Ureter (tissue), 1 donor: ENCODE data around the gene TMEM181. TPM values are rescaled to one million over a fixed set of nuclear protein-coding genes. Genes with fewer than 3 reads are reported as not detected.
"Not testable (repeated sequence)": the region's sequence is repeated elsewhere in the genome, so short reads cannot be mapped to it uniquely, and the experiment has no call there.

Experiments used
- DNase-seq: peaks from one replicate; pipeline ENCODE4 v3.0.0-alpha.2; 2020; ENCODE audit warnings: low spot score
- total RNA-seq: library from RNA; stranded (reverse); gene quantifications from one replicate; pipeline ENCODE4 v1.2.4, GENCODE V29; 2023
- donor health status: DM: yes; HTN: yes; CAD: no.

TMEM181 gene
- total RNA-seq, 1 donor from 2014 or later: 38.3 TPM

GRCh38 chr6:158595223-158595622 lies 35.3 kb downstream of the TMEM181 start:
- DNase-seq: no peak

GRCh38 chr6:158596861-158597260 lies 37.0 kb downstream of the TMEM181 start:
- no peak for DNase-seq

DNA sequence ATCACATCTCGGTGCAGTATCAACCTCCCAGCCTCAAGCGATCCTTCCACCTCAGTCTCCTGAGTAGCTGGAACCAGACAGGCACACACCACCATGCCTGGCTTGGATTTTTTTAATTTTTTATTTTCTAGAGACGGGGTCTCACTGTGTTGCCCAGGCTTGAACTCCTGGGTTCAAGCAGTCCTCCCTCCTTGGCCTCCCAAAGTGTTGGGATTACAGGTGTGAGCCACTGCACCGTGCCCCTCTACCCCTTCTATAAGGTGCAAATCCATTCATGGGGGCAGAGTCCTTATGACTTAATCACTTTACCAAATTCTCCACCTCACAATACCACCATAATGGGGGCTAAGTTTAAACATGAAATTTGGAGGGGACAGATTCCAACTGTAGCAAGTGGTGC lies 37.7 kb downstream of the TMEM181 start:
- no peak for DNase-seq

DNA sequence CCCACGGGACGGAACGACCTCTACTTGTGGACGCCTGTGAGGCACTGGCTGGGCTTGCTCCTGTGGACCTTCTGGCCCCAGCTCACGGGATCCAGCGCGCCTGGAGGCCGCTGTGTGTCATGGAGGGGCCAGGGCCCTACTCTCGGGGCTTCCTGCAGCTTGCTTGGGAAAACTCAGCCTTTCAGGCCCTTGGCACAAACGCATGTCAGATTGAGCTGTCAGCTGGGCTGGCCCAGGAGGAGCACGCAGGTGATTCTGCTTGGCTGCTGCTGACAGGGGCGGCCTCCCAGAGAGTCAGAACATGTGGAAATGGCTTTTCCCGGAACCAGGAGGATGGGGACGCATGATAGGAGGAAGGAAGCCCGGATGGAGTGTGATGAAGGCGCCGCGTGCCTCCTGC lies 39.7 kb downstream of the TMEM181 start:
- no peak for DNase-seq

GRCh38 chr6:158603261-158604047 lies 43.6 kb downstream of the TMEM181 start:
- no peak for DNase-seq

DNA sequence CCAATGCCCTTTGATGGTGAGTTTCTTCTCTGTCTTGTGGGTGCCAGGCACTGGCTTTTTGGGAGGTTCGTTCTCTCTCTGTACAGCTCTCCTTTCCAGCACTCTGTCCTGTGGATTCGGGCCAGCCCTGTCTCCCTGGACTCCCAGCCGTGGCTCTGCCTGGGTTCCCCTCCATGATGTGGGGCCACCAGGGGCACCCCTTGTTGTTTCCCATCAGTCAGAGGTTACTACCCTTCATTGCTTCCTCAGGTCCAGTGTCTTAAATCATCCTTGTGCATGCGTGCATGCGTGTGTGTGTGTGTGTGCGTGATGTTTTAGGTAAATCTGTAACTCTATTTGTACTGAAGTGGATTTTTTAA lies 44.1 kb downstream of the TMEM181 start:
- no peak for DNase-seq

DNA sequence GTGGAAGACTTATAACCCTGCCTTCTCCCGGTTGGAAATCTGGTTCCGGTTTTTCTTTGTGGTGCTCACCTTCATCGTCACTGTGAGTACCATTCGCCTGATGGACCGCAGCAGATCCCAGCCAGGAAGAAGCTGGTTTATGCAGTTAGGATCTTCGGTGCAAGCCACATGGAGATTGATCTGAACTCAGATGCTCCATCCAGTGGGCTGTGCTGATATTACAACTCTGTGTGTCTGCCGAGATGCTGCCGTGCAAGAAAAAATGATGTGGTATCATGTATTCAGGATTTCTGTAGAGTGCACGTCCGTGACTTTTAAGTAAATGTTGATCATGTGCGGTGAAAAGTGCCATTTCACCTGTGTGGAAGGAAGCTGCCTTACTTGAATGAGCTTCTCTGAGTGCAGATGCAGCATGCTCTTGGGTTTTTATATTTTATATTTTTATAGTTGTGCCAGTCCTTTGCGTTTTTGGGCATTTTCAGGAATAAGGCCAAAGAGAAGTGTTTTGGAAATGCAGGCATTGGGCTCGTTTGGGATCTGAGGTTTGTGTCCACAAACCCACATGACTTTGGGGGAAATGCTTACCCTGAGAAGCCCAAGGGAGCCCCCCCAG lies 45.5 kb downstream of the TMEM181 start:
- DNase-seq: peak; percentile 59

GRCh38 chr6:158606011-158606410 lies 46.1 kb downstream of the TMEM181 start:
- DNase-seq: not testable (repeated sequence)

GRCh38 chr6:158606935-158607334 lies 47.0 kb downstream of the TMEM181 start:
- no peak for DNase-seq

- no peak for DNase-seq
Measured at GRCh38 chr6:158607411-158608170, 47.7 kb downstream of the TMEM181 start.

DNA sequence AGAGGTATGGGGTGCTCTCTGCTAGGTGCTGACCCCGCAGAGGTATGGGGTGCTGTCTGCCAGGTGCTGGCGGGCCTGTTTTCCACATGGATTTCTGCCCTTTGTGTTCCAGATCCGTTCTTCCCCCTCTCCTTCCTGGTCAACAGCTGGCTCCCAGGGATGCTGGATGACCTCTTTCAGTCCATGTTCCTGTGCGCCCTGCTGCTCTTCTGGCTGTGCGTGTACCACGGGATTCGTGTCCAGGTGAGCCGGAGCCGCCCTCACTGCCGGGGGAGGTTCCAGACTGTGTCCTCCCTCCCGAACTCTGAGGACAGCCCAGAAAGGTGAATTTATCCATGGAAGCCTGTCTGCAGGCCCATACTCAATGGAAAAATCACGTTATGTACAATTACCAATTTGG lies 48.3 kb downstream of the TMEM181 start:
- DNase-seq: no peak

- DNase-seq: no peak
Measured at GRCh38 chr6:158609455-158610155, 49.7 kb downstream of the TMEM181 start.

DNA sequence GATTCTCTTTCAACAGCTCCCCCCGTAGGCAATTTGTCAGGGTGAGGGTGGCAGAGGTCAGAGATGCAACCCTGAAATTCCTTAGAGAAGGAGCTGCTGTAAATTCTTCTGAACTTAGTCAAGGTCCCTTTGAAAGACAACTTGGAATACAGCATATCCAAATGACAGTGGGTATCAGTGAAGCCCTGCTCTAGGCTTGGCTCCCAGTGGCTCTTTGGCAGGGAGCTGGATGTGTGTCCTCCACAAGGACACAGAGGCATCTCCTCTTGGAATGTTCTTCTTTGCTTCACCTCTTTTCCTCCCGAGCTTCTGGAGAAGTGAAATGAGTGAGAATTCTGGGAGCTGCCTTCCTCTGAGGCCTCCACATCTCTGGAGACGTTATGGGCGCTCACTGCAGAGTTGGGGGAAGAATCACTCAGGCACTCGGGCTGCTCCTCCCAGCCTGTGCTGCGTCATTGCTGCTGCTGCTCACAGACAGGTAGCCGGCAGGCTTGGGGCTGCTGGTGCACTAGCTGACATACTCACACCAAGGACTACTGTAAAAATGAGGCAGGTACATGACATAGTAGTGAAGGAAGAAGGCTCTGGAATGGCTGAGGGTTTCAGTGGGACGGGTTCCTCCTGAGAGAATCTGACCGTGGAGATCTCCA lies 50.6 kb downstream of the TMEM181 start:
- DNase-seq: no peak

DNA sequence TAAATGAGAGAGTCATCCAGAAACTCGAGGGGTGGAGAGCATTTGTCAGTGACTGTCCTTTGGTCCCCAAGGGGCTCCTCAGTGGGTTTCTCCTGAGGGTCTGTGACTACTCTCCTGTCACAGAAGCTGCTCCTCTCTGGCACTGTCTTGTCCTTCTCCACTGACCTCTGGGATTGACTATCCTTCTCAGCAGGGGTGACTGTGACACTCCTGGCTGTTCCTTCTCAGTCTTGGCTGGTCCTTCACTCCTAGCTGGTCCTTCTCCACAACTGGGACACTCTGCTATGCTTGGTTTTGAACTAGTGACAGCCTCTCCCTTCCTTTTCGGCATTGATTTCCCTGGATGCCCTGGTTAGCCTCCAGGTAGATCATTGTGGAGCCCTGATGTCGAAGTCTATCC lies 51.1 kb downstream of the TMEM181 start:
- DNase-seq: no peak

- no peak for DNase-seq
Measured at GRCh38 chr6:158611541-158612370, 51.9 kb downstream of the TMEM181 start.

DNA sequence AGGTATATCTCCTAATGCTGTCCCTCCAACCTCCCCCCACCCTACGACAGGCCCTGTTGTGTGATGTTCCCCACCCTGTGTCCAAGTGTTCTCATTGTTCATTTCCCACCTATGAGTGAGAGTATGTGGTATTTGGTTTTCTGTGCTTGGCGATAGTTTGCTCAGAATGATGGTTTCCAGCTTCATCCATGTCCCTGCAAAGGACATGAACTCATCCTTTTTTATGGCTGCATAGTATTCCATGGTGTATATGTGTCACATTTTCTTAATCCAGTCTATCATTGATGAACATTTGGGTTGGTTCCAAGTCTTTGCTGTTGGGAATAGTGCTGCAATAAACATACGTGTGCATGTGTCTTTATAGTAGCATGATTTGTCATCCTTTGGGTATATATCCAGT lies 54.7 kb downstream of the TMEM181 start:
- DNase-seq: not testable (repeated sequence)

GRCh38 chr6:158618289-158618688 lies 58.4 kb downstream of the TMEM181 start:
- not testable (repeated sequence) for DNase-seq

- DNase-seq: no peak
Measured at GRCh38 chr6:158619922-158620801, 60.3 kb downstream of the TMEM181 start.

DNA sequence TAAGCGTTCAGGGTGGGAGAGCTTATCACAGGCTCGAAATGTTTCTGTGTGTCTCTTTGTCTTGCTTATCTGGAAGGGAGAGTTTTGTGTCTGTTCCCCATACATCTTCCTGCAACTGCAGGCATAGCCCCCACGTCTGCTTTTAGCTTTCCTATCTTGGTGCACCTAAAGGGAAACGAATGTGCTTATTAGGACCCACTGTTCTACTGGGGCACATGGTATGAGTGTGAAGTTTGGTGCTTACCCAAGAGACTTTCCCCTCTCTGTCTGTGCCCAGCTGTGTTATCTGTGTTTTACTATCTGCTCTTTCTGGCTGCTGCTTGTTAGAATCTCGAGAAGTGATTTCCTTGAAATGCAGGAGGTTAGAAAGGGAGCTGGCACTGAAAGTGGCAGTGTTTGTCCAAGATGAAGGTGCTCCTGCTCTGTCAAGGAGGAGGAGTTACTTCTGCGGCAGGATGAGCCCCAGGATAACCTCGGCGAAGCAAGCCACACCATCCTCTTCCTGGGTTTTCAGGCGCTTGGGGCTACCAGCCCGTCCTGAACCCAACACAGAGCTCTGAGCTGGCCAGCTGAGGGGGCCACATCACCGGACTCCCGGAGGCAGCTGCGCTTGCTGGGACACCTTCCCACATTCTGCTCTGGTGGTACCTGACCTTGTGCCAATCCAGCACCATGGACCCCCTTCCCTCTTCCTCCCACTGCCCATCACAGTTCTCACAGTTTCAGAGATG lies 61.2 kb downstream of the TMEM181 start:
- no peak for DNase-seq
